Activated T-cell treated with anti-CD3 and anti-CD28 coated beads, Interleukin-2, amount 50 U/mL, for 48 hours (primary cell): Measurements from ENCODE around the gene TMEM223.
"Not testable (repeated sequence)": the region's sequence is repeated elsewhere in the genome, so short reads cannot be mapped to it uniquely, and the experiment has no call there.

Experiments
- DNase-seq, 2 experiments: peaks; one replicate each; pipeline ENCODE4 v3.0.0-alpha.2; 2020

The TMEM223 gene

GRCh38 chr11:62799486-62799885, 7.7 kb upstream of the TMEM223 start:
- DNase-seq, result no peak

- DNase-seq, result no peak
Observed at GRCh38 chr11:62796281-62796680, 4.5 kb upstream of the TMEM223 start.

GRCh38 chr11:62794201-62794775, 2.5 kb upstream of the TMEM223 start:
- no peak for DNase-seq

DNA sequence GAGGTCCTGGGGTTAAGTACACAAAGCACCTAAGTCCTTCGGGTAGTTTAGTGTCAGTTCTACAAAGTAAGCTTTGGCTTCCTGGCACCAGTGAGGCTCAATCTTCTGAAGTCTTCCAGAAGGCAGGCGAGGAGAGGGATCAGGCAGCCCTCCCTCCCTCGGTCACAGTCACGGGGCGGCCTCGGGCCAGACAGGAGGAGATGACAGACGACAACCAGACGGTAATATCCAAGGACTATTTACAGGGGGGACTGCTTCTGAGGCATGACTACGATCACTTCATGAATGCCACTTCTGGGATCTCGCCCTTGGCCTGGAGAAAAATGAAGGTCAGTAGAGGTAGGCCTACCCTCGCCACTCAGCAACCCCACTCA, 383 bp upstream of the TMEM223 start:
- DNase-seq, result peak; percentile 38 to 47

- DNase-seq, result no peak
Observed at GRCh38 chr11:62789576-62789975, 2.2 kb downstream of the TMEM223 start.

- DNase-seq, result peak in 1 of 2 experiments; percentile 29
Observed at GRCh38 chr11:62788991-62789390, 2.8 kb downstream of the TMEM223 start.

DNA sequence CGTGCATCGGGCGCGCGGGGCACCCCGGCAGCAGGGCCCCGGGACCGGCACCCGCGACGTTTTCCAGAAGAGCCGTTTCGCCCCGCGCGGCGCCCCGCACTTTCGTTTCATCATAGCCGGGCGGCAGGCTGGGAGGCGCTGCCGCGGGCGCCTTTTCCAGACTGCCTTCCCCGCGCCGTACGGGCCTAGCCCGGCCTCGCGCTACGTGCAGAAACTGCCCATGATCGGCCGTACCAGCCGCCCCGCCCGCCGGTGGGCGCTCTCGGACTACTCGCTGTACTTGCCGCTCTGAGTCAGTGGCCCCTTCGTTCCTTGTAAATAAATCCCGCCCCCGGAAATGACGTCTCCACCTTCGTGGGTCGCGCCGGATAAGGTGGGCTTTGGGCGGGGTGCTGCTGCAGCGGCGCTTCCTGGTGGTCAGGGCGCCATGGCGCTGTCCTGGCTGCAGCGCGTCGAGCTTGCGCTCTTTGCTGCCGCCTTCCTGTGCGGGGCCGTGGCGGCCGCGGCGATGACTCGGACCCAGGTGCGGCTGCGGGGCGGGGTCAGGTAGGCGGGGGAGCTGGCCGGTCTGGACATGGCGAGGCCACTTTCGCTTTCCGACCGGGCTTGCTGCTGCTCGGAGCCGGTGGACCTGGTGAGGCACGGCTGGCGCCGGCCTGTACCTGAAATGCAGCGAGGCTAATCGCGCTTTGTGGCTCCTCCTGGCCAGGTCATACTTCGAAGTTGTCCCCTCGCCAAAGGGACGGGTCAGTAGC, 4.6 kb downstream of the TMEM223 start, which contains the start of gene TMEM179B:
TSS of gene TMEM179B (plus strand) at position 398 of the 755 bp plus-strand sequence. CDS start at position 428, 30 bp downstream.
- DNase-seq, result peak; percentile 98 to 99

DNA sequence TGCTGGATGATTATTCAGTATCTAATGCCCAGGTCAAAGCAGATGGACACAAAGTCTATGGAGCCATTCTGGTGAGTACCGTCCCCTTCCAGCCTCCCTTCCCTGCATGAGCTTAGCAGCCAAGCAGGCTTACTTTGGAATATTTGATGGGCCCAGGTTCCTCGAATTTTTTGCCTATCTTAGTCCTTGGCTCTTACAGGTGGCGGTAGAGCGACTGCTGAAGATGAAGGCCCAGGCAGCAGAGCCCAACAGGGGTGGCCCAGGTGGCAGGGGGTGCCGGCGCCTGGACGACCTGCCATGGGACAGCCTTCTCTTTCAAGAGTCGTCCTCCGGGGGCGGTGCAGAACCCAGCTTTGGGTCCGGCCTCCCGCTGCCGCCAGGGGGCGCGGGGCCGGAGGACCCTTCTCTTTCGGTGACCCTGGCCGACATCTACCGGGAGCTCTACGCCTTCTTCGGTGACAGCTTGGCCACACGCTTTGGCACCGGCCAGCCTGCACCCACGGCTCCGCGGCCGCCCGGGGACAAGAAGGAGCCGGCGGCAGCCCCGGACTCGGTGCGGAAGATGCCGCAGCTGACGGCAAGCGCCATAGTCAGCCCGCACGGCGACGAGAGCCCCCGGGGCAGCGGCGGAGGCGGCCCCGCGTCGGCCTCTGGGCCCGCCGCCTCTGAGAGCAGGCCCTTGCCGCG, 5.3 kb downstream of the TMEM223 start:
- DNase-seq, result peak; percentile 93

DNA sequence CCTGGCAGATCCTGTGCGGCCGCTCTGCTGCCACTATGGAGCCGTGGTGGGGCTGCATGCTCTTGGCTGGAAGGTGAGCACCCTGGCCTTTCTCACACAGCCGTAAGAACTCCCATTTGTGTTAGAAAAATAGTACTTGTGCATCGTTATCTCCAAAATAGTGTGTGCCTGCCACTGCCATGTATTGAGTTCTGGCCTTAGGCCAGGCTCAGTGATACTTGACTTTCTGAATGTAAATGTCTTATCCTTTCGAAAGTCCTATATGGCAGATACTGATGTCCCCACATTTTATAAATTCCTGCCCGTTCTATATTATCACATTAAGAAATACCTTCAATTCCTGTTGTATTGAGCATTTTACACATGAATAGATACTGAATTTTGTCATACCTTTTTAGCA, 9.1 kb downstream of the TMEM223 start:
- no peak for DNase-seq

- DNase-seq, result no peak
Observed at GRCh38 chr11:62778441-62778840, 13.4 kb downstream of the TMEM223 start.

- DNase-seq, result peak in 1 of 2 experiments; percentile 44
Observed at GRCh38 chr11:62777389-62777788, 14.4 kb downstream of the TMEM223 start.

- no peak for DNase-seq
Observed at GRCh38 chr11:62775646-62776045, 16.2 kb downstream of the TMEM223 start.

GRCh38 chr11:62774407-62774806, 17.4 kb downstream of the TMEM223 start:
- DNase-seq, result no peak

- peak; percentile 98 to 99 for DNase-seq
Observed at GRCh38 chr11:62771144-62772021, 20.4 kb downstream of the TMEM223 start, which contains the start of gene TAF6L. Gene TAF6L (plus strand): TSS chr11:62771396. CDS start chr11:62775784, 4,388 bp downstream.

DNA sequence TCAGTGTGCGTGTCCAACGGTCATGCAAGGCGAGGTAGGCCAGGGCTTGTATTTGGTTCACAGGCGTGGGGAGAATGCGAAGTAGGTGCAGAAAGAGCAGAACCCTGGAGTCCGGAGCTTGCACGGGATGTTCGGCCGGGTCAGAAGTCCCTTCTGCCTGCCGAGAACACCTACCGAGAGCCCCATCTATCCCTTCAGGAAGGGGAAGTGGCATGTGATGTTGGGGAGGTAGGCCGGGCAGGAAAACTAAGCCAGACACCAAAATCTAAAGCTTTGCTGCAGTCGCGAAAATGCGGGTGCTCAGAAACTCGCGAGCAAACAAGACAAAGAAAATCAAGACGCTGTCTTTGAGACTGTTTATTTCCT, 21.0 kb downstream of the TMEM223 start:
- peak; percentile 58 to 59 for DNase-seq

GRCh38 chr11:62760867-62761227, 31.0 kb downstream of the TMEM223 start:
- DNase-seq, result not testable (repeated sequence)

DNA sequence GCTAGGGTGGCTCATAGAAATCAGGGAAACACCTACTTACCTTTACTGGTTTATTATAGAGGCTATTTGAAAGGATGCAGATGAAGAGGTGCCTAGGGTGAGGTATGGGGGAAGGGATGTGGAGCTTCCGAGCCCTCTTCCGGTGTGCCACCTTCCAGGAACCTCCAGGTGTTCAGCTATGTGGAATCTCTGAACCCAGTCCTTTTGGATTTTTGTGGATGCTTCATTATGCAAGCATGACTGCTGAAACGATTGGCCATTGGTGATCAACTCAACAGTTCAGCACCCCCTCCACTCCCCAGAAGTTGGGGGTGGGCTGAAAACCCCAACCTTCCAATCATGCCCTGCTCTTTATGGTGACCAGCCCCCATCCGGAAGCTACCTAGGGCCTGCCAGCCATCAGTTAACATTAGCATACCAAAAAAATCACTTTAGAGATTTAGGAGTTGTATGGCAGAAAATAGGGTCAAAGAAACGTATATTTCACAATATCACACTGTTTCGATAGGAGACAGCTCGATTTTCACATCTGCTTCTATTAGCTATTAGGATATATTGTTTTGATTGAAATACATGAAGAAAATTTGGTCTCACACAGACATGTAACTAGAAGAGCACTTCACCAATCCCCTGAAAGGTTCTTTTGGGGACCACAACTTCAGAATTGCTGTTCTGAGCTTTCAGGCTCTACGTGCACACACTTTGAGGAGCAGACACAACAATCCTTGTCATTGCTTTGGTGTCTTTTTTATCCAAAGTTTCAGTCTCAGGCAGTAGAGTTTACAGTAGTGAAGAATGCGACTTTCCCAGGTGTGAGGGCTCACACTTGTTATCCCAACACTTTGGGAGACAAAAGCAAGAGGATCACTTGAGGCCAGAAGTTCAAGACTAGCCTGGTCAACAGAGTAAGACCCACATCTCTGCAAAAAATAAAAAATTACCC, 33.7 kb downstream of the TMEM223 start:
- DNase-seq, result no peak

DNA sequence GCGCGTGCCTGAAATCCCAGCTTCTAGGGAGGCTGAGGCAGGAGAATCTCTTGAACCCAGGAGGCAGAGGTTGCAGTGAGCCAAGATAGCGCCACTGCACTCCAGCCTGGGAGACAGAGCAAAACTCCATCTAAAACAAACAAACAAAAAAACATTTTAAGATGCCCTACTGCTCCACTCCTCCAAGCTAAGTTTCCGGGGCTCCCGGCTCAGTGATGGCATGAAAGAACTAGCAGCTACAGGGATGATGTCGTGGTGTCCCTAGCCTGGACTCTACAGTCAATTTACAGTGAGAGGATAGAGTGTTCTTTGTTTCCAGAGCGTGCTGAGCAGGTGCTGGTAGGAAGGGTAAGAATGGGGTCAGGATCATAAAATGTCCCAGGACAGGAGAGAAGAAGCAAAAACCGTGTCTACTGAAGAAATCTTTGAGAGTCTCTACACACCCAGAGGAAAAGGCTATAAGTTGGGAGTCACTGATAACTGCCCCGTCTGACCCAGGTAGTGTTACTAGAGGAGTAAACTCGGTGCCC, 36.7 kb downstream of the TMEM223 start:
- no peak for DNase-seq

- peak; percentile 97 to 98 for DNase-seq
Observed at GRCh38 chr11:62753736-62754603, 37.8 kb downstream of the TMEM223 start, which contains the start of gene ZBTB3. Gene ZBTB3 (minus strand): TSS chr11:62754160. CDS start chr11:62753664, 496 bp downstream.
